Keratinocyte (primary cell): ENCODE results near the gene SMCO4. TPM values are rescaled to one million over a fixed set of nuclear protein-coding genes. Genes with fewer than 3 reads are reported as not detected.
"Not testable (repeated sequence)": the region's sequence is repeated elsewhere in the genome, so short reads cannot be mapped to it uniquely, and the experiment has no call there.

Source experiments
- DNase-seq: peaks from one replicate; pipeline ENCODE4 v3.0.0-alpha.2; 2011; ENCODE audit warnings: low read depth, missing footprints, low spot score
- FAIRE-seq: peaks from 2 replicates; lab custom pipeline; 2011; peaks lifted over from hg19 to GRCh38; lab: Jason Lieb, UNC
- H2AFZ ChIP-seq: 2 replicates; pipeline ENCODE4 v1.6.0; 2012; ENCODE audit warnings: low read length, control low read depth, inconsistent platforms; ENCODE audit not compliant: control insufficient read depth
- H3K27ac ChIP-seq: 2 replicates; pipeline ENCODE4 v1.5.1; 2011; ENCODE audit warnings: low read length; ENCODE audit not compliant: control insufficient read depth, insufficient read depth
- H3K27me3 ChIP-seq: 3 replicates; pipeline ENCODE4 v1.6.0; 2011; ENCODE audit warnings: low read length; ENCODE audit not compliant: control insufficient read depth, insufficient read depth; ENCODE audit errors: extremely low read depth
- H3K36me3 ChIP-seq, 2 experiments: 2 replicates in 1 of 2; 3 replicates in 1 of 2; pipeline ENCODE4 v1.5.1; 2011; ENCODE audit warnings: low read length in 2 of 2, mild to moderate bottlenecking in 1 of 2; ENCODE audit not compliant: control insufficient read depth in 2 of 2, insufficient read depth in 2 of 2; ENCODE audit errors: extremely low read depth in 1 of 2
- H3K4me1 ChIP-seq: 3 replicates; pipeline ENCODE4 v1.5.1; 2011; ENCODE audit warnings: low read length; ENCODE audit not compliant: control insufficient read depth, insufficient read depth; ENCODE audit errors: extremely low read depth
- H3K4me2 ChIP-seq: 3 replicates; pipeline ENCODE4 v1.6.0; 2011; ENCODE audit warnings: low read depth, low read length; ENCODE audit not compliant: control insufficient read depth, insufficient read depth; ENCODE audit errors: extremely low read depth
- H3K4me3 ChIP-seq, 3 experiments: fragments of 200-600 bp in 1 of 3; sonication (generic) in 1 of 3; 2 replicates in 2 of 3; 3 replicates in 1 of 3; pipeline ENCODE4 v1.5.1; 2011 to 2016; ENCODE audit warnings: low read length in 3 of 3, mild to moderate bottlenecking in 3 of 3, control low read depth in 2 of 3, inconsistent platforms in 1 of 3, low read depth in 1 of 3, mixed read lengths in 1 of 3, mixed run types in 1 of 3, moderate library complexity in 1 of 3; ENCODE audit not compliant: control insufficient read depth in 2 of 3, insufficient read depth in 2 of 3; ENCODE audit errors: extremely low read depth in 1 of 3
- H3K79me2 ChIP-seq: 2 replicates; pipeline ENCODE4 v1.6.0; 2012; ENCODE audit warnings: low read length; ENCODE audit not compliant: control insufficient read depth, insufficient read depth
- H3K9ac ChIP-seq: 3 replicates; pipeline ENCODE4 v1.6.0; 2011; ENCODE audit warnings: low read length; ENCODE audit not compliant: control insufficient read depth, insufficient read depth; ENCODE audit errors: extremely low read depth
- H3K9me1 ChIP-seq: 3 replicates; pipeline ENCODE4 v1.6.0; 2011; ENCODE audit warnings: low read length; ENCODE audit not compliant: control insufficient read depth, insufficient read depth; ENCODE audit errors: extremely low read depth
- H3K9me3 ChIP-seq: 2 replicates; pipeline ENCODE4 v1.5.1; 2012; ENCODE audit warnings: low read depth, low read length; ENCODE audit not compliant: control insufficient read depth
- H4K20me1 ChIP-seq: 3 replicates; pipeline ENCODE4 v1.6.0; 2011; ENCODE audit warnings: low read length; ENCODE audit not compliant: control insufficient read depth, insufficient read depth; ENCODE audit errors: extremely low read depth
- CTCF ChIP-seq, 3 experiments: IDR thresholded peaks in 1 of 3; conservative IDR thresholded peaks in 1 of 3; optimal IDR thresholded peaks in 1 of 3; 2 replicates in 2 of 3; 3 replicates in 1 of 3; pipeline versions ENCODE3 to v1.5.1; 2011; ENCODE audit warnings: low read length in 3 of 3, mild to moderate bottlenecking in 3 of 3, moderate library complexity in 2 of 3, control low read depth in 1 of 3, inconsistent platforms in 1 of 3; ENCODE audit not compliant: insufficient read depth in 2 of 3; ENCODE audit errors: extremely low read depth in 1 of 3
- EZH2 ChIP-seq: IDR thresholded peaks from one replicate; pipeline ENCODE4 v1.6.1; 2012; ENCODE audit warnings: inconsistent platforms, mild to moderate bottlenecking, low read length, moderate library complexity
- dilution Hi-C: fragments of 300-500 bp; cut with MboI; formaldehyde crosslinking; loops from one replicate; pipeline ENCODE4 v1.7.0; 2020; ENCODE audit warnings: low sequenced_read_pairs; ENCODE audit not compliant: extremely low pct_ligation_motif_present
- polyA plus RNA-seq, 5 experiments: library from polyadenylated mRNA; depleted of rRNA in 3 of 5; stranded (reverse) in 3 of 5; stranded (forward) in 1 of 5; unstranded in 1 of 5; fragments of >200 nt; gene quantifications; 1 replicate in 1 of 5; 2 replicates in 3 of 5; 3 replicates in 1 of 5; pipeline versions ENCODE4 v1.2.1 to v1.2.3, GENCODE V29; 2011 to 2012; ENCODE audit warnings: missing spikeins in 2 of 5, low read depth in 1 of 5, low replicate concordance in 1 of 5

Gene SMCO4
- polyA plus RNA-seq, 1 donor (not counting 4 experiments of a cell fraction or from before 2014, with no cell fraction given): 1.5 TPM

DNA sequence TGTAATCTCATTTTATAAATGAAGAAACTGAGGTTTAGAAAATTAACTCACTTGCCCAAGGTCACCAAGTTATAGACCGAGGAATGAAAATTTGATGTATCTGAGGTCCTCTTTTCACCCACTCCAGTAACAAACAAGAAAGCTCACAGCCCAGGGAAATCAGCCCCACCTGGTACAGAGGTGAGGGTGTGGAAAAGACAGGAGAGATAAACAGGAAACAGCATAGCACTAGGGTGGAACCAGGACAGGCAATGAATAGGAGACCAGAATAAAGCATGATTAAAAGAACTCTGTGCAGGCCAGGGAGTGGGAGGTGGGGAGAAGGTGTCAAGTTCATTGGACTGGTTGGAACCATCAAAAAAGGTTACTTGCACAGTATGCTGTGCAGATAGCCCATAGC is 46.2 kb upstream of the SMCO4 start:
- no peaks in the 10 kb centered on the region for H3K4me1 ChIP-seq
- H3K36me3 ChIP-seq: no peaks in the 10 kb centered on the region
- no peak overlapping the region for H2AFZ ChIP-seq
- DNase-seq: no peak
- H3K9me1 ChIP-seq: no peaks in the 10 kb centered on the region
- dilution Hi-C loops: no loop called here
- FAIRE-seq: no peak
- H4K20me1 ChIP-seq: no peaks in the 10 kb centered on the region
- H3K79me2 ChIP-seq: no peaks in the 10 kb centered on the region
- no peaks in the 10 kb centered on the region for H3K9me3 ChIP-seq
- no peak overlapping the region for H3K4me2 ChIP-seq
- peaks cover 6% of the 10 kb centered on the region for H3K27me3 ChIP-seq
- no peak for TF ChIP-seq EZH2
- no peak for TF ChIP-seq CTCF (optimal IDR thresholded peaks at IDR 0.05 in 1 of 3, IDR thresholded peaks at IDR 0.05 in 1 of 3, conservative IDR thresholded peaks at IDR 0.05 in 1 of 3; ENCODE audit: extremely low read depth in 1 of 3, insufficient read depth in 2 of 3, low read length in 3 of 3)
- no peak overlapping the region for H3K4me3 ChIP-seq
- H3K27ac ChIP-seq: no peak overlapping the region
- H3K9ac ChIP-seq: no peak overlapping the region

DNA sequence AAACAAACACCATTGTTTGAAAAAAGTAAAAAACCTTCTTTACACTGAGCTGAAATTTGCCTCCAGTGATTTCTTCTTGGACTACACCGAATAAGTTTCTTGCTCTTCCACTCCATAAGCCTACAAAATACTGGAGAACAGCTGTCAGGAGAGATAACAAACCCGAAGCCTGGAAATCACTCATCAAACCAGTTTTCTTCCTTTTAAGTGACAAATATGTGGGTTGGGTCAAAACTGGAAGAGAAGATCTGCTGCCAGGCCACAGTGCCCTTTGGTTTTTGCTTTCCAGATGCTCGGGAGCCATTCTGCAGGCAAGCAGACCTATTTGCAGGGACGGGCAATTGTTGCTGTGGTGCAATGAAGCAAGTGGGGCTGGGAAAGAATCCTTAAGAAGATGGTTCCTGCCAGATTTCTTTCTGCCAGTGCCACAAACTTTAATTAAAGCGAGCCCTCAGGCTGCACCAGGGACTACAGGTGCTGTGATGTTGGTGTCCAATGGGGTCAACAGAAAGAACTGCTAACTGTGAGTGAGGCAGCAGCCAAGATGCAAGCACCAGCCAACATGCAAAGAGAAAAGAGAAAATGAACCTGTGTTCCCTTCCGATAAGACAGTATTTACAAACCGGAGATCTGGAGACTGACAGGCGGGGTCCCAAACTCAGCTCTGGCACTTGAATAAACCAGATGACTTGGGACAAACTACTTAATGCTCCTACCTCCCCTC is 44.8 kb upstream of the SMCO4 start:
- DNase-seq (no peak), FAIRE-seq (no peak)
- Histone ChIP-seq H3K27ac (no peak overlapping the region), H3K27me3 (peaks cover 6% of the 10 kb centered on the region), H3K79me2 (no peaks in the 10 kb centered on the region), H3K9me1 (no peaks in the 10 kb centered on the region), H3K4me3 (no peak overlapping the region), H4K20me1 (no peaks in the 10 kb centered on the region), H3K4me2 (no peak overlapping the region), H3K9ac (no peak overlapping the region), H3K9me3 (no peaks in the 10 kb centered on the region), H3K36me3 (no peaks in the 10 kb centered on the region), H3K4me1 (no peaks in the 10 kb centered on the region), H2AFZ (no peak overlapping the region)
- dilution Hi-C loops: no loop called here
- TF ChIP-seq CTCF (optimal IDR thresholded peaks at IDR 0.05 in 1 of 3, IDR thresholded peaks at IDR 0.05 in 1 of 3, conservative IDR thresholded peaks at IDR 0.05 in 1 of 3; ENCODE audit: extremely low read depth in 1 of 3, insufficient read depth in 2 of 3, low read length in 3 of 3) (no peak), EZH2 (no peak)

GRCh38 chr11:93587425-93587824 is 44.2 kb upstream of the SMCO4 start:
- FAIRE-seq, H3K27me3 ChIP-seq, H3K4me2 ChIP-seq, H3K79me2 ChIP-seq, H3K27ac ChIP-seq, H3K9ac ChIP-seq, H3K4me1 ChIP-seq, DNase-seq, dilution Hi-C loops, H3K4me3 ChIP-seq, H4K20me1 ChIP-seq, H3K36me3 ChIP-seq, H3K9me3 ChIP-seq, H3K9me1 ChIP-seq, H2AFZ ChIP-seq: not testable (repeated sequence)
